Activated CD8-positive, alpha-beta T cell treated with anti-CD3 and anti-CD28 coated beads, Interleukin-2, amount 10 ng/mL, durations not matched to agents 7 days and 5 days (primary cell): ENCODE results near the gene ZCCHC24. TPM values are rescaled to one million over a fixed set of nuclear protein-coding genes. Genes with fewer than 3 reads are reported as not detected.
A peak's percentile ranks its signal among the peaks of the same experiment; 100 is the strongest.

Experiments
- ATAC-seq: fragments of 150-1000 bp; cut with Tn5 transposase; one replicate; pipeline ENCODE4 v1.10.0; 2021; ENCODE audit warnings: moderate library complexity
- CTCF ChIA-PET: fragments of 350-600 bp; sonication (Branson Sonifier 250); formaldehyde crosslinking; loops from one replicate; lab custom pipeline; 2021; ENCODE audit warnings: antibody characterized with exemption; lab: Charles Lee
- POLR2A ChIA-PET: fragments of 350-600 bp; sonication (Branson Sonifier 250); formaldehyde crosslinking; loops from one replicate; lab custom pipeline; 2021; ENCODE audit warnings: antibody characterized with exemption; lab: Charles Lee
- DNase-seq: peaks from one replicate; pipeline ENCODE4 v3.0.0-alpha.2; 2020
- H3K27ac Mint-ChIP-seq: one replicate; pipeline ENCODE4 v1.8.0; 2021; ENCODE audit warnings: mild to moderate bottlenecking, mixed read lengths
- H3K27me3 Mint-ChIP-seq: one replicate; pipeline ENCODE4 v1.8.0; 2021; ENCODE audit warnings: low read depth, mixed read lengths
- H3K36me3 Mint-ChIP-seq: one replicate; pipeline ENCODE4 v1.8.0; 2021; ENCODE audit warnings: low read depth, mixed read lengths
- H3K4me1 Mint-ChIP-seq: one replicate; pipeline ENCODE4 v1.8.0; 2021; ENCODE audit warnings: low read depth, mixed read lengths
- H3K4me3 Mint-ChIP-seq: one replicate; pipeline ENCODE4 v1.8.0; 2021; ENCODE audit warnings: mild to moderate bottlenecking, mixed read lengths
- H3K9me3 Mint-ChIP-seq: one replicate; pipeline ENCODE4 v1.8.0; 2022; ENCODE audit warnings: mixed read lengths; ENCODE audit not compliant: insufficient read depth
- total RNA-seq, 2 experiments: library from RNA; stranded (reverse); gene quantifications; one replicate each; pipeline ENCODE4 v1.2.3, GENCODE V29; 2021

ZCCHC24 gene
- total RNA-seq, 2 experiments from 2014 or later: 1.7 to 1.8 TPM

DNA sequence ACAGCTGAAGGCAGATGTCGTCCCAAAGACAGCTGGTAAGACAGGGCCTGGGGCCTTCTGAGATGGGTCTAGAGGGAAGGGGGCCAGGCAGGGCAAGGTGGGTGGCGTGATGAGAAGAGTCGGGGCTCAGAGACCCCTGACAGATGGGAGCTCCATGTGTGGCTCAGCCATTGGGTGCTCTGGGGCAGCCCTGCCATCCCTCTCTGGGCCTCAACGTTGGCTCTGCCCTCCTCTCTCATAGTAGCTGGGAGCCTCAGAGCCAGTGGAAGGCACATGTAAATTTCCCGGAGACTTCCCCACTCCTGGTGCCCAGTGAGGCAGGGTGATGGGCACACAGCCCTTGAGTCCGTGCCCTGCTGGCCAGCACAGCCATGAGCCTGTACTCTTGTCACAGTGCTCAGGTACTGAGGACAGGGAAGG, 96.3 kb downstream of the ZCCHC24 start:
- ChIA-PET POLR2A (interaction anchor here (1.2 to 13.3 kb wide), 8 partner anchors 9 to 105 kb away, joined by 3 to 162 read pairs (median 12); no protein-coding TSS in a partner anchor), CTCF (interaction anchor here (1.2 to 6.2 kb wide), 8 partner anchors 9 to 99 kb away, joined by 3 to 55 read pairs (median 10); no protein-coding TSS in a partner anchor)
- DNase-seq (no peak), ATAC-seq (no peak)
- Mint-ChIP-seq H3K36me3 (peaks cover 53% of the 10 kb centered on the region), H3K27ac (peak overlapping the region; percentile 92), H3K4me3 (peak overlapping the region; percentile 86), H3K4me1 (peaks cover 77% of the 10 kb centered on the region), H3K9me3 (no peaks in the 10 kb centered on the region), H3K27me3 (no peaks in the 10 kb centered on the region)

DNA sequence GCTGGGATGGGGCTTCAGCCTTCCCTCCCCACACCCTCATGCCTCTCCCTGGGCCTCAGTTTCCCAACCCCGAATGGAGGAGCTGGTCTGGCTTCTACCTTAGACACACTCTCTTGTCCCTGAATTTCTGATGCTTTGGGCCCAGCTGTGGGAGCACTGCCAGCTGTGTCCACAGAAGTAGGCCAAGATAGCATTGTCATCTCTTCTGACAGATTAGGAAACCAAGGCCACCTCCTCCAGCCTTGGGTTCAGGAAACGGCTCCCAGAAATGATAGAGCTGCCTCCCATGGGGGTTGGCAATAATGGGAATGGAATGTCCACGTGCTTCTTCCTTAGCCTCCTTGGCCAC, 96.8 kb downstream of the ZCCHC24 start:
- CTCF ChIA-PET: interaction anchor here (1.1 to 6.2 kb wide), 11 partner anchors 9 to 99 kb away, joined by 3 to 55 read pairs (median 6); no protein-coding TSS in a partner anchor
- no peaks in the 10 kb centered on the region for H3K9me3 Mint-ChIP-seq
- peaks cover 49% of the 10 kb centered on the region for H3K36me3 Mint-ChIP-seq
- H3K27ac Mint-ChIP-seq: peak overlapping the region; percentile 92
- DNase-seq: no peak
- no peaks in the 10 kb centered on the region for H3K27me3 Mint-ChIP-seq
- peak overlapping the region; percentile 86 for H3K4me3 Mint-ChIP-seq
- no peak for ATAC-seq
- POLR2A ChIA-PET: interaction anchor here (1.2 to 13.3 kb wide), 8 partner anchors 10 to 152 kb away, joined by 3 to 162 read pairs (median 12); no protein-coding TSS in a partner anchor
- peaks cover 77% of the 10 kb centered on the region for H3K4me1 Mint-ChIP-seq

DNA sequence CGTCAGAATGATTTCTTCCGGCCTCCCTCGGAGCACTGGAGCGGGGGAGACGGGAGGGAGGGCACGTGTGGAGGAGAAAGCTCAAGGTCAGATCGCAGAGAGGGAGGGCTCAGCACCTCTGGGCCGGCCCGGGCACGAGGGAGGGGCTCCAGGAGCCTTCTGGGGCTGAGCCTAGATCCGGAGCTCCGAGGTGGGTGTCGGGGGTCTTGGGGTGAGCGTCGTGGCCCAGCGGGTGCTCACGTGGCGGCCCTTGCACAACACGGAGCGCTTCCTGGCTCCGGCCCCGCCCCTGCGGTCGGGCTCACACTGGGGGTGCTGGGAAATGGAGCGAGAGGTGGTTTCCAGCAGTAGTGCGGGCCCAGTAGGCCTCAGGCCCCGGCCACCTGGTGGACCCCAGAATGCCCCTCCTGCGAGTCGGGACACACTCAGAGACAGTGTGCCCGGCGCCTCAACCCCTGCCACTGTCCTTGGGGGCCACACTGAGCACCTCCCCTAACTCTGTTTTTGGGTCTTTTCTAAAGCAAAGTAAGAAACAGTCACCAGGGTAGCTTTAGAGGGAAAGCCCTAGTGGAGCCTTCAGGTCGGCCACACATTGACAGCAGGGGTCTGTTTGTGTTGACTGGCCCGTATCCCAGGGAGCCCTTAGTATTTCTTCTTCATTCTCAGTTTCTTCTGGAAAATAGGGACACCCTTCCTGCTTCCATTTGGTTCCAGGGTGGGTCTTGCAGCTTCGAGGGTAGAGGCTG, 97.4 kb downstream of the ZCCHC24 start:
- H3K4me1 Mint-ChIP-seq: peaks cover 77% of the 10 kb centered on the region
- ChIA-PET POLR2A (interaction anchor here (0.6 to 13.3 kb wide), 13 partner anchors 10 to 211 kb away, joined by 3 to 162 read pairs (median 9); no protein-coding TSS in a partner anchor), CTCF (interaction anchor here (0.9 to 6.2 kb wide), 13 partner anchors 10 to 109 kb away, joined by 3 to 55 read pairs (median 5); no protein-coding TSS in a partner anchor)
- H3K27me3 Mint-ChIP-seq: no peaks in the 10 kb centered on the region
- H3K27ac Mint-ChIP-seq: peak overlapping the region; percentile 92
- H3K36me3 Mint-ChIP-seq: peaks cover 43% of the 10 kb centered on the region
- DNase-seq (peak; percentile 82), ATAC-seq (peak; percentile 66)
- H3K4me3 Mint-ChIP-seq: peak overlapping the region; percentile 86
- no peaks in the 10 kb centered on the region for H3K9me3 Mint-ChIP-seq

DNA sequence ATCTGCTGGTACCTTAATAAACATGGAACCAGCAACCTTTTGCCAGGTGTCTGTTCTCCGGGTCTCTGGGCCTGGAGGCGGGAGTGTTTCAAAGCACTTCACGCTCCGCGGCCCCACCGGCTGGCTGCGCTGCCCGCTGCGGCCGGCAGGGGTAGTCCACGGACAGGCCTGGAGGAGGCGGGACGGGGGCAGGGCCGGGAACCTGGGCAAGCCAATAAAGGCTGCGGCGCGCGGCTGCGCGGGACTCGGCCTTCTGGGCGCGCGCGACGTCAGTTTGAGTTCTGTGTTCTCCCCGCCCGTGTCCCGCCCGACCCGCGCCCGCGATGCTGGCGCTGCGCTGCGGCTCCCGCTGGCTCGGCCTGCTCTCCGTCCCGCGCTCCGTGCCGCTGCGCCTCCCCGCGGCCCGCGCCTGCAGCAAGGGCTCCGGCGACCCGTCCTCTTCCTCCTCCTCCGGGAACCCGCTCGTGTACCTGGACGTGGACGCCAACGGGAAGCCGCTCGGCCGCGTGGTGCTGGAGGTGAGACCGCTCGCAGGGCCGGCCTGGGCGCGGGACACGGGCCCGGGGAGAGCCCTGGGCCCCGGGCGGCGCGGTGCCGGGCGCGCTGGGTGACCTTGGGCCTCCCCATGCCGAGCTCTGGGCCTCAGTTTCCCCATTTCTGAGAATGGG, 98.1 kb downstream of the ZCCHC24 start, which contains the start of gene PPIF:
PPIF (plus strand) TSS at position 244 of the 668 bp plus-strand sequence; CDS start at position 324, 80 bp downstream.
- ChIA-PET POLR2A (interaction anchor here (0.6 to 13.3 kb wide), 13 partner anchors 11 to 210 kb away, joined by 3 to 162 read pairs (median 9); no protein-coding TSS in a partner anchor), CTCF (interaction anchor here (0.8 to 6.2 kb wide), 18 partner anchors 10 to 109 kb away, joined by 3 to 55 read pairs (median 6); no protein-coding TSS in a partner anchor)
- DNase-seq: peak; percentile 95
- H3K4me1 Mint-ChIP-seq: peaks cover 73% of the 10 kb centered on the region
- peak within 1 kb of the TSS; percentile 92 for H3K27ac Mint-ChIP-seq
- ATAC-seq: peak; percentile 88
- H3K4me3 Mint-ChIP-seq: peak within 1 kb of the TSS; percentile 86
- H3K9me3 Mint-ChIP-seq: no peaks in the 10 kb centered on the region
- no peaks in the 10 kb centered on the region for H3K27me3 Mint-ChIP-seq
- peaks cover 38% of the 10 kb centered on the region for H3K36me3 Mint-ChIP-seq

DNA sequence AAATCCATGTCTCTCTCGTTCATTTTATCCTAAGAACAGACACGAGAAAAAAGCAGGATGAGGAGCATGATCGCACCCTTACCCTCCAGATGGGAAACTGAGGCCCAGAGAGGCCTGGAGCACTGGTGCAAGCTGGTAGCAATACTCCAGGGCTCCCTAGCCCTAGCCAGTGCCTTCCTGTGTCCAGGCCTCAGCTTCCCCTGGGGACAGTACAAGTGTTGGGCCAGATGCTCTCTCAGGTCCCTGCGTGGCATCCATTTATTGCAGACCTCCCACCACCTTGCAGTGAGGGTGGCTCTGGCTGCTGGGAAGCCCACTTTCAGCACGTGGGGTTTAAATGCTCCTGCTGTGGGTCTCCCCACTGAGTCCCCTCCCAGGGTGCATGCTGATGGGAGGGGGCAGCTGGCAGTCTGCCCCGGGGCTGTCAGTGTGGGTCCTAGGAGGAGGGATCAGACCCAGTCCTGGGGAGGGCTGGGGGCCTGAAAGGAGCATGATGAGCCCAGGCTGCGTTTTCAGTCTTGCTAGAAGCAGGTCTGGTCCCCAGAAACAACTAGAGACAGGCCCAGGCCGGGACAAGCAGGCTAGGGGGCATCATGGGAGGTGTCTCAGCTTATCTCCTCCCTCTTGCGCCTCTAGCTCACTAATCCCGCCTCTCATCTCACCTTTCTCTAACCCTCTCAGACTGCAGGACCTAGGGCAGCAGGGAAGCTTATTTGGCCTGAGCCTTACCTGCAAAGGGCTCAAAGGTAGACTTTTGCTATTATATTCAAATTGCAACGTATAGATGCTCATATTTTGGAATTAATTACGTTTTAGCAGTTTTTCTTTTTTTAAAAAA, 98.8 kb downstream of the ZCCHC24 start:
- H3K27ac Mint-ChIP-seq: peak overlapping the region; percentile 57
- ChIA-PET POLR2A (interaction anchor here (1.1 to 13.3 kb wide), 6 partner anchors 7 to 60 kb away, joined by 3 to 162 read pairs (median 11); no protein-coding TSS in a partner anchor), CTCF (interaction anchor here (0.7 to 6.2 kb wide), 13 partner anchors 10 to 98 kb away, joined by 3 to 55 read pairs (median 6); no protein-coding TSS in a partner anchor)
- peak; percentile 46 for DNase-seq
- H3K4me1 Mint-ChIP-seq: peaks cover 67% of the 10 kb centered on the region
- H3K36me3 Mint-ChIP-seq: peaks cover 32% of the 10 kb centered on the region
- peak; percentile 10 for ATAC-seq
- peak overlapping the region; percentile 86 for H3K4me3 Mint-ChIP-seq
- no peaks in the 10 kb centered on the region for H3K27me3 Mint-ChIP-seq
- no peaks in the 10 kb centered on the region for H3K9me3 Mint-ChIP-seq

DNA sequence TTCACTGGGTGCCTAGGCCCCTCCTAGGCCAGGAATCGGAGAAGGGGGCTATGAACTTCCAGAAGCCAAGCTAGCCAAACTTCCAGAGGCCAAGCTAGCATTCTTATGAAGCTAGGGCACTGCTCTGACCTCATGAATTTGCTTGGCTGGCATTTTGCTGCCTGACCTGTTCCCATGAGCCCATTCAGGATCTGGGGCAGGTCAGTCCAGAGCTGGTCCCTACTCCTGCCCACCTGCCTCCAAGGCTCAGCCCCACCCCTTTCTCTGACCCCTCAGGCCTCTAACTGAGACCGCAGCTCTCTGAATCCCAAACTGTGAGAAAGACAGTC, 99.4 kb downstream of the ZCCHC24 start:
- H3K4me3 Mint-ChIP-seq: no peak overlapping the region
- DNase-seq (no peak), ATAC-seq (no peak)
- CTCF ChIA-PET: interaction anchor here (1.1 to 6.2 kb wide), 15 partner anchors 9 to 107 kb away, joined by 3 to 55 read pairs (median 6); no protein-coding TSS in a partner anchor
- peak overlapping the region; percentile 43 for H3K27ac Mint-ChIP-seq
- peaks cover 63% of the 10 kb centered on the region for H3K4me1 Mint-ChIP-seq
- no peaks in the 10 kb centered on the region for H3K9me3 Mint-ChIP-seq
- H3K36me3 Mint-ChIP-seq: peaks cover 28% of the 10 kb centered on the region
- no peaks in the 10 kb centered on the region for H3K27me3 Mint-ChIP-seq
- POLR2A ChIA-PET: interaction anchor here (1.1 to 13.3 kb wide), 4 partner anchors 8 to 60 kb away, joined by 3 to 162 read pairs (median 8); no protein-coding TSS in a partner anchor

DNA sequence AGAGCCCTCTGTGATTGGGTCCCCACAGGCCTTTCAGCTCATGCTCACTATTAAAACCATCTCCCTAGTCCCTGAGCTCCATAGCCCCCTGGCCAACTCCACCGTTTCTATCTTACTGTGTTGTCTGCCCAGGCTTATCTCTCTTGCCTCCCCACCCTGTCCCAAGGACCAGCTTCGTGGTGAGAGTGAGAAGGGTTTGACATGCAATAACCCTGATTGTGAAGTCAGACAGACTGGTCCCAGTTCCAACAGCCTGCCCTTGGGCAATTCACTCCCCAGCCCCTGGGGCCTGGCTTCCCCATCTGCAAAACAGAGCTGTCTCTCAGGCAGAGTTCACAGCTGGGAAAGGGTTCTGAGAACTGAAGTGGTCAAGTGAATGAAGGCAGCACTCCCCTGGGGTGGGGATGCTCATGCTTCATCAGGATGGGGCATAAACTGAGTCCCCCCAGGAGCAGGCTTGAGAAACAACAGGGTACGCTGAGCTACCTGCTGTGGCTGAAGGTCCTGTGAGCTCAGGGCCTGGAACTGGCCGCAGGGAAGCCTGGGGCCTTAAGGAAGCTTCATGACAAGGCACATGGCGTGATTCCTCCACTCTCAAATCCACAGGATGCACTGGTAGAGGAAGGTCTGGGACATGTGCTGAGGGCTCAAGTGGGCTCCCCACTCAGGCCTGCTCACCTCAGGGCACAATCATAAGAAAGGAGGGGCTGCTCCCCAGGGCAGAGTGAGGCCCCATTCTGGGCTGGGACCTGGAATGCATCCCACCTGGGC, 100.0 kb downstream of the ZCCHC24 start:
- DNase-seq (no peak), ATAC-seq (no peak)
- ChIA-PET CTCF (interaction anchor here (0.7 to 6.2 kb wide), 15 partner anchors 8 to 107 kb away, joined by 3 to 55 read pairs (median 6); no protein-coding TSS in a partner anchor), POLR2A (interaction anchor here (1.1 to 13.3 kb wide), 3 partner anchors 9 to 59 kb away, joined by 3 to 162 read pairs (median 4); no protein-coding TSS in a partner anchor)
- Mint-ChIP-seq H3K27ac (peak overlapping the region; percentile 20), H3K9me3 (no peaks in the 10 kb centered on the region), H3K27me3 (no peaks in the 10 kb centered on the region), H3K4me3 (no peak overlapping the region), H3K4me1 (peaks cover 57% of the 10 kb centered on the region), H3K36me3 (peaks cover 22% of the 10 kb centered on the region)

DNA sequence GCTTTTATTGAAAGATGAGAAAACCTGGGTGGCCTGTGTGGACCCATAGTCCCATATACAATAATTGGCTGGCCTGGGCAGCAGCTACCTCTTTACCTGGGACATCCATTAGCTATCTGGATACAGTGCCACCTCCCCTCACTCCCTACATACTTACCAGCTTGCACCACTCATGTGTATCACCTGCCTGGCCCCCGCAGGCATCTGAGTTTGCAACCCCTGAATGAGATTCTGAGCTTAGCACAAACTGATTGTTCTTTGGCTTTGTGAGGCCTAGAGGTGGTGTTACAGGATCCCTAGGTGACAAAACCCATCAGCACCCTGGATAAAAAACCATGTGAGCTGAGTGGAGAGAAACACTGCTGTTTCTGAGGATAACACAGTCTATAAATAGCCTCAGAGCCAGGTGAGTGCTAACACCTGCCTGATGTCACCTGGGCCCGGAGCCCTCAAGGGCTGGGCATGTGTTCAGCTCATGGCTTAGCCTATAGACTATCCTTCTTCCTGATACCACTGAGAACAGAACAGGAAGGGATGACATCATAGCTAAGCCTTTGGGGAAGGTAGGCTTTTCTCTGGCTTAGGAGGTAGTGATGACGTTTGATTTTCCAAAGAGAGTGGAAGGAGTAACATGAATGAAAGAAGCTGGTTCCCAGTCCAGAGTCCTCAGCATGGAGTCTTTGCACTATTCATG, 100.8 kb downstream of the ZCCHC24 start:
- CTCF ChIA-PET: interaction anchor here (0.8 to 6.2 kb wide), 13 partner anchors 10 to 106 kb away, joined by 3 to 55 read pairs (median 5); no protein-coding TSS in a partner anchor

DNA sequence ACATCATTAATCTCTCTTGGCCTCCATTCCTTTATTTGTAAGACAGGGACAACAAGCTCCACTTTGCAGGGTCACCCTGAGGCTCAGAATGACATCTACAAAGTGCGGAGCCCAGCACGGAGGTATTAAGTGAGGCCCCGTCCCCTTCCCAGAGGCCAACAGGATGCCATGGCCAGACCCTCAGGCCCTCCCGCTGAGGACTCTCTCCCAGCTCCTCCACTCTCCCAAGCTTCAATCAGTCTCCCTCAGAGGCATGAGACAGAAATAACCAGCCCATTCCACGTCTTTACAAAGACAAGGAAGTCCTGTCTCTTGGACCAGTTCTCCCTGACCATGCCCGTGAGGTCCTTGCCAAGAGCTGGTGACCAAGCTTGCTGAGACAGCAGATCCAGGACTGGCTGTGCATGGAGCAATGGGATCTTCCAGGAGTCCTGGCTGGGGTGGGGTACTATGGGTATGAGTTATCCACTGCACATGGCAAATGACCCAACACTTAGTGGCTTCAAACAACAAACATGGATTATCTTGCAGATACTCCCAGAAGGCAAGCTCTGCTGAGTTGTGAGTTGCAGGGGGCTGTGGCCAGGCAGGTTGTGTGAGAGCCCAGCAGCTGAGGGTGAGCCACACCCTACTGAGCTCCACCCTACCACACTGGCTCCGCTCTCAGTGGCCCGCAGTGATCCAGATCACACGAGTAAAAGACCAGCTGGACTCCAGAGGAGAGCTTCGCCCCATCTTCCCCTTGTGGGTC, 102.4 kb downstream of the ZCCHC24 start:
- Mint-ChIP-seq H3K27ac (no peak overlapping the region), H3K36me3 (no peaks in the 10 kb centered on the region), H3K9me3 (no peaks in the 10 kb centered on the region), H3K27me3 (no peaks in the 10 kb centered on the region), H3K4me1 (peaks cover 37% of the 10 kb centered on the region), H3K4me3 (no peak overlapping the region)
- POLR2A ChIA-PET: interaction anchor here (1.1 to 13.3 kb wide), 2 partner anchors 23 to 125 kb away, joined by 4 to 162 read pairs; no protein-coding TSS in a partner anchor
- CTCF ChIA-PET: interaction anchor here (0.6 to 6.2 kb wide), 4 partner anchors 9 to 49 kb away, joined by 3 to 33 read pairs (median 4); no protein-coding TSS in a partner anchor
- DNase-seq (no peak), ATAC-seq (no peak)

More for the DNA sequence above, 100.8 kb downstream of the ZCCHC24 start:
- Mint-ChIP-seq H3K27me3 (no peaks in the 10 kb centered on the region), H3K27ac (no peak overlapping the region), H3K4me3 (no peak overlapping the region), H3K9me3 (no peaks in the 10 kb centered on the region), H3K36me3 (peaks cover 15% of the 10 kb centered on the region), H3K4me1 (peaks cover 49% of the 10 kb centered on the region)
- no peak for DNase-seq
- no peak for ATAC-seq
- POLR2A ChIA-PET: interaction anchor here (0.7 to 13.3 kb wide), 3 partner anchors 10 to 58 kb away, joined by 3 to 162 read pairs (median 4); no protein-coding TSS in a partner anchor
